Liver (tissue), 3 donors: ENCODE data around the gene CRYGC.

Source experiments
- CTCF ChIP-seq: fragments of 150-350 bp; IDR thresholded peaks from 2 replicates; pipeline ENCODE4 v1.5.1; 2017; ENCODE audit warnings: improper control_type of control experiment, low read depth, low read length; ENCODE audit not compliant: missing input control
- EGR1 ChIP-seq, 2 donors: IDR thresholded peaks; 2 replicates each; pipeline ENCODE4 v1.6.1; 2016 to 2018; ENCODE audit warnings: antibody characterized with exemption in 2 of 2, low read depth in 2 of 2
- FOXA1 ChIP-seq: IDR thresholded peaks from 2 replicates; pipeline ENCODE4 v1.6.1; 2016; ENCODE audit warnings: antibody characterized with exemption
- FOXA2 ChIP-seq: IDR thresholded peaks from 2 replicates; pipeline ENCODE4 v1.6.1; 2016; ENCODE audit warnings: antibody characterized with exemption
- GABPA ChIP-seq, 2 donors: IDR thresholded peaks in 1 of 2; conservative IDR thresholded peaks in 1 of 2; 2 replicates each; pipeline ENCODE4 v1.6.1; 2016; ENCODE audit warnings: antibody characterized with exemption in 2 of 2, mild to moderate bottlenecking in 1 of 2, moderate library complexity in 1 of 2
- HNF4G ChIP-seq: IDR thresholded peaks from 2 replicates; pipeline ENCODE4 v1.6.1; 2016; ENCODE audit warnings: antibody characterized with exemption
- JUND ChIP-seq, 2 donors: IDR thresholded peaks; 2 replicates each; pipeline ENCODE4 v1.6.1; 2016; ENCODE audit warnings: antibody characterized with exemption in 2 of 2
- MAX ChIP-seq: IDR thresholded peaks from 2 replicates; pipeline ENCODE4 v1.6.1; 2016; ENCODE audit warnings: antibody characterized with exemption
- RAD21 ChIP-seq, 2 donors: IDR thresholded peaks; 2 replicates each; pipeline ENCODE4 v1.6.1; 2016; ENCODE audit warnings: antibody characterized with exemption in 2 of 2, mild to moderate bottlenecking in 2 of 2
- REST ChIP-seq: IDR thresholded peaks from 2 replicates; pipeline ENCODE4 v1.6.1; 2016; ENCODE audit warnings: antibody characterized with exemption, mild to moderate bottlenecking
- SP1 ChIP-seq: IDR thresholded peaks from 2 replicates; pipeline ENCODE4 v1.6.1; 2018; ENCODE audit warnings: antibody characterized with exemption, mild to moderate bottlenecking
- TAF1 ChIP-seq: conservative IDR thresholded peaks from 2 replicates; pipeline ENCODE4 v1.6.1; 2016; ENCODE audit warnings: antibody characterized with exemption, mild to moderate bottlenecking
- YY1 ChIP-seq: IDR thresholded peaks from 2 replicates; pipeline ENCODE4 v1.6.1; 2016; ENCODE audit warnings: antibody characterized with exemption, mild to moderate bottlenecking
- ZBTB33 ChIP-seq: IDR thresholded peaks from 2 replicates; pipeline ENCODE4 v1.6.1; 2016; ENCODE audit warnings: antibody characterized with exemption
- donor health status: healthy.
- donor health status: healthy.

GRCh38 chr2:208129744-208130711 is at the start of gene CRYGC:
- TF ChIP-seq CTCF (no peak), GABPA (IDR thresholded peaks at IDR 0.05 in 1 of 2, conservative IDR thresholded peaks at IDR 0.05 in 1 of 2) (no peak), RAD21 (IDR thresholded peaks at IDR 0.05) (no peak), TAF1 (no peak), SP1 (no peak), REST (no peak), FOXA1 (no peak), FOXA2 (no peak), MAX (no peak), YY1 (no peak), JUND (IDR thresholded peaks at IDR 0.05) (no peak), EGR1 (IDR thresholded peaks at IDR 0.05; ENCODE audit: low read depth in 2 of 2) (no peak), ZBTB33 (no peak), HNF4G (no peak)
